Astrocyte (in vitro differentiated cells and primary cell): ENCODE data around the gene PPM1L. TPM values are rescaled to one million over a fixed set of nuclear protein-coding genes. Genes with fewer than 3 reads are reported as not detected.
"Not testable (repeated sequence)": the region's sequence is repeated elsewhere in the genome, so short reads cannot be mapped to it uniquely, and the experiment has no call there.

Source experiments
- DNase-seq: peaks from one replicate; pipeline ENCODE4 v3.0.0-alpha.2; 2010; ENCODE audit warnings: low read depth
- FAIRE-seq: peaks from 2 replicates; lab custom pipeline; 2011; peaks lifted over from hg19 to GRCh38; lab: Jason Lieb, UNC
- H2AFZ ChIP-seq: 2 replicates; pipeline ENCODE4 v1.6.0; 2012; ENCODE audit warnings: low read depth, low read length, inconsistent platforms
- H3K27ac ChIP-seq: 2 replicates; pipeline ENCODE4 v1.5.1; 2011; ENCODE audit warnings: low read depth, low read length, inconsistent platforms
- H3K27me3 ChIP-seq: 2 replicates; pipeline ENCODE4 v1.6.0; 2011; ENCODE audit warnings: low read length, inconsistent platforms; ENCODE audit not compliant: insufficient read depth
- H3K36me3 ChIP-seq: 2 replicates; pipeline ENCODE4 v1.5.1; 2011; ENCODE audit warnings: low read length, inconsistent platforms; ENCODE audit not compliant: insufficient read depth
- H3K4me1 ChIP-seq: 2 replicates; pipeline ENCODE4 v1.5.1; 2011; ENCODE audit warnings: low read length, inconsistent platforms; ENCODE audit not compliant: insufficient read depth
- H3K4me2 ChIP-seq: 2 replicates; pipeline ENCODE4 v1.6.0; 2012; ENCODE audit warnings: low read length, inconsistent platforms
- H3K4me3 ChIP-seq: 2 replicates; pipeline ENCODE4 v1.5.1; 2011; ENCODE audit warnings: low read depth, mild to moderate bottlenecking, low read length, inconsistent platforms; ENCODE audit not compliant: insufficient read depth
- H3K79me2 ChIP-seq: 2 replicates; pipeline ENCODE4 v1.6.0; 2012; ENCODE audit warnings: mild to moderate bottlenecking, low read length, inconsistent platforms; ENCODE audit not compliant: insufficient read depth
- H3K9ac ChIP-seq: 2 replicates; pipeline ENCODE4 v1.6.0; 2012; ENCODE audit warnings: mild to moderate bottlenecking, low read length, inconsistent platforms
- H3K9me3 ChIP-seq: 2 replicates; pipeline ENCODE4 v1.5.1; 2012; ENCODE audit warnings: low read depth, mild to moderate bottlenecking, low read length, inconsistent platforms; ENCODE audit not compliant: insufficient read depth
- H4K20me1 ChIP-seq: 2 replicates; pipeline ENCODE4 v1.6.0; 2012; ENCODE audit warnings: low read length, inconsistent platforms; ENCODE audit not compliant: insufficient read depth
- H3K27ac Mint-ChIP-seq: one replicate; pipeline ENCODE4 v1.8.0; 2021; ENCODE audit warnings: mild to moderate bottlenecking, mixed read lengths; ENCODE audit not compliant: unreplicated experiment
- H3K27me3 Mint-ChIP-seq: one replicate; pipeline ENCODE4 v1.8.0; 2021; ENCODE audit warnings: low read depth, mixed read lengths; ENCODE audit not compliant: unreplicated experiment
- H3K36me3 Mint-ChIP-seq: one replicate; pipeline ENCODE4 v1.8.0; 2021; ENCODE audit warnings: low read depth, mixed read lengths; ENCODE audit not compliant: unreplicated experiment
- H3K4me1 Mint-ChIP-seq: one replicate; pipeline ENCODE4 v1.8.0; 2021; ENCODE audit warnings: low read depth, mixed read lengths; ENCODE audit not compliant: unreplicated experiment
- H3K4me3 Mint-ChIP-seq: one replicate; pipeline ENCODE4 v1.8.0; 2021; ENCODE audit warnings: mild to moderate bottlenecking, moderate library complexity, mixed read lengths; ENCODE audit not compliant: unreplicated experiment
- H3K9me3 Mint-ChIP-seq: one replicate; pipeline ENCODE4 v1.8.0; 2021; ENCODE audit warnings: mild to moderate bottlenecking, mixed read lengths; ENCODE audit not compliant: unreplicated experiment
- EZH2 ChIP-seq: IDR thresholded peaks from 2 replicates; pipeline ENCODE4 v1.6.1; 2012; ENCODE audit warnings: mild to moderate bottlenecking, low read length, inconsistent platforms; ENCODE audit not compliant: insufficient read depth
- total RNA-seq: library from RNA; stranded (reverse); gene quantifications from 2 replicates; pipeline ENCODE4 v1.2.1, GENCODE V29; 2021
- TF ChIP-seq, protein P1 (sequence below): IDR thresholded peaks from 2 replicates; pipeline ENCODE4 v1.5.1; 2011; ENCODE audit warnings: low read depth, mild to moderate bottlenecking, inconsistent platforms, low read length, moderate library complexity; ENCODE audit not compliant: insufficient read depth

PPM1L gene
- total RNA-seq, 1 donor from 2014 or later, result 6.3 TPM

DNA sequence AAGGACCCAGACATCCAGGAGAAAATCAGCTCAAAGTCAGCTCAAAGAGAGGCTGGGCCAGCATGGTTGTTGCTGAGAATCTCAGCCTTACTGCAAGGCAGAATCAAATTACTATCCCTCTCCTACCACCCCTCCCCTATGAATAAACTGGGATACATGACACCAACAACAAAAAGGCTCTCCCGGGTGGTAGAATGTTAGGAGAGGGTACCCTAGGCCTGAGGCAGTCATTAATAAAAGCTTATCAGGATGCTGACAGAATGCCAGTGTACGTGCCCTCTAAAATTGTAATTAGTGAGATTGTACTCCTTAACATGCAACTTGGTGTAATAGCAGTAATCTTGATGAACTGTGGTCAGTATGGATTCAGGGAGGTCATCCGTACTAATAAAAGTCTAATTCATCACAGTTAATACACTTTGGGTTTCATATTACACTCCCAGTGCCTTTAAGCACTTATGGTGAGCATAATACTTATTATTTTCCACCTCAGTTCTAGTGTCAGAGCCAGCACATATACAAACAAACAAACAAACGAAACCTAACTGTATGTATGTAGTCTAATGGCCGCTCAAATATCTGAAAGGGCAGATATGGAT lies 272.6 kb downstream of the PPM1L start:
- Histone ChIP-seq H3K4me1 (no peaks in the 10 kb centered on the region), H3K79me2 (no peaks in the 10 kb centered on the region), H3K9ac (no peak overlapping the region), H3K4me2 (no peak overlapping the region), H3K27ac (no peak overlapping the region), H3K4me3 (no peak overlapping the region), H3K9me3 (peaks cover under 1% of the 10 kb centered on the region), H2AFZ (no peak overlapping the region), H4K20me1 (no peaks in the 10 kb centered on the region), H3K36me3 (no peaks in the 10 kb centered on the region), H3K27me3 (no peaks in the 10 kb centered on the region)
- Mint-ChIP-seq H3K36me3 (peaks cover 2% of the 10 kb centered on the region), H3K9me3 (peaks cover 14% of the 10 kb centered on the region), H3K4me1 (no peaks in the 10 kb centered on the region), H3K27ac (no peak overlapping the region), H3K4me3 (no peak overlapping the region), H3K27me3 (no peaks in the 10 kb centered on the region)
- TF ChIP-seq, protein P1, sequence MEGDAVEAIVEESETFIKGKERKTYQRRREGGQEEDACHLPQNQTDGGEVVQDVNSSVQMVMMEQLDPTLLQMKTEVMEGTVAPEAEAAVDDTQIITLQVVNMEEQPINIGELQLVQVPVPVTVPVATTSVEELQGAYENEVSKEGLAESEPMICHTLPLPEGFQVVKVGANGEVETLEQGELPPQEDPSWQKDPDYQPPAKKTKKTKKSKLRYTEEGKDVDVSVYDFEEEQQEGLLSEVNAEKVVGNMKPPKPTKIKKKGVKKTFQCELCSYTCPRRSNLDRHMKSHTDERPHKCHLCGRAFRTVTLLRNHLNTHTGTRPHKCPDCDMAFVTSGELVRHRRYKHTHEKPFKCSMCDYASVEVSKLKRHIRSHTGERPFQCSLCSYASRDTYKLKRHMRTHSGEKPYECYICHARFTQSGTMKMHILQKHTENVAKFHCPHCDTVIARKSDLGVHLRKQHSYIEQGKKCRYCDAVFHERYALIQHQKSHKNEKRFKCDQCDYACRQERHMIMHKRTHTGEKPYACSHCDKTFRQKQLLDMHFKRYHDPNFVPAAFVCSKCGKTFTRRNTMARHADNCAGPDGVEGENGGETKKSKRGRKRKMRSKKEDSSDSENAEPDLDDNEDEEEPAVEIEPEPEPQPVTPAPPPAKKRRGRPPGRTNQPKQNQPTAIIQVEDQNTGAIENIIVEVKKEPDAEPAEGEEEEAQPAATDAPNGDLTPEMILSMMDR, result no peak
- TF ChIP-seq EZH2, result no peak
- no peak for FAIRE-seq
- DNase-seq, result peak; percentile 24

DNA sequence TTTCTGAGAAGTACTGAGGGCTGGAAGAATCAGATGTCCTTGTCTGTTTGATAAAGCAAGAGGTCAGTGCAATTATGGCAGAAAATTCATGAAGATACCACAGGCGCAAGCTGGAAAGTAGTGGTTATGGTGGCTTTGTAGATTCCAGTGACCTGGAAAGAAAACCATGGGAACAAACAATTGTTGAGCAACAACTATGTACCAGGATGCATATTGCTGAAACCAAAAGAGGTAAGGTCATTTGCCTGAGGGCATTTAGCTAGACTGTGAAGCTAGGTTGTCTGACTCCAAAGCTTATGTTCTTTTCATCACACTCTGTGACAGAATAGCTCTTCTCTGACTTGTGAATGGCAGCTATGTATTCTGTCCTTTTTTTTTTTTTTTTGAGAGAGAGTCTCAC lies 275.1 kb downstream of the PPM1L start:
- FAIRE-seq (no peak), DNase-seq (no peak)
- Mint-ChIP-seq H3K36me3 (peaks cover 4% of the 10 kb centered on the region), H3K4me1 (peaks cover 9% of the 10 kb centered on the region), H3K9me3 (peaks cover 13% of the 10 kb centered on the region), H3K4me3 (no peak overlapping the region), H3K27me3 (no peaks in the 10 kb centered on the region), H3K27ac (no peak overlapping the region)
- H3K36me3 ChIP-seq, result no peaks in the 10 kb centered on the region
- H3K4me3 ChIP-seq, result no peak overlapping the region
- no peak overlapping the region for H3K27ac ChIP-seq
- TF ChIP-seq, protein P1, result no peak
- no peak for TF ChIP-seq EZH2
- H3K9ac ChIP-seq, result no peak overlapping the region
- H3K9me3 ChIP-seq, result no peaks in the 10 kb centered on the region
- H4K20me1 ChIP-seq, result no peaks in the 10 kb centered on the region
- H3K4me1 ChIP-seq, result peaks cover 4% of the 10 kb centered on the region
- no peaks in the 10 kb centered on the region for H3K27me3 ChIP-seq
- H3K79me2 ChIP-seq, result no peaks in the 10 kb centered on the region
- H2AFZ ChIP-seq, result no peak overlapping the region
- no peak overlapping the region for H3K4me2 ChIP-seq

DNA sequence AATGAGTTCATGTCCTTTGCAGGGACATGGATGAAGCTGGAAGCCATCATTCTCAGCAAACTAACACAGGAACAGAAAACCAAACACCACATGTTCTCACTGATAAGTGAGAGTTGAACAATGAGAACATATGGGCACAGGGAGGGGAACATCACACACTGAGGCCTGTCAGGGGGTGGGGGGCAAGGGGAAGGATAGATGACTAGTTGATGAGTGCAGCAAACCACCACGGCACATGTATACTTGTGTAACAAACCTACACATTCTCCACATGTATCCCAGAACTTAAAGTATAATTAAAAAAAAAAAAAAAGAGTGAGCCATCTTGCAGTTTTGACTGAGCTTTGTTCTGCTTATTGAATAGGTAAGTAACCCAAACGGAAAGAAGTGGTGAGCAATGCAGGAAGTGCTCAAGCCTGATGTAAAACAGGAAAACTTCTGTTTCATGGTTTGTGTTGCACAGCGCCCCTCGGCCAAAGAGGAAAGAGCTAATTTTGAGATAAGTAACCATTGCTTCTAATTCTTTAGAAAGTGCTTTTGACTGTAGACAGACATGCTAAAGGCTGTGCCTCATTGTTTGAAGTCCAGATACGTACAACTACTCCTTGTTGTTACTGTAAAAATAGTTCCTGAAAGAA lies 279.0 kb downstream of the PPM1L start:
- H3K9me3 ChIP-seq, H3K27me3 Mint-ChIP-seq, H3K27ac Mint-ChIP-seq, H3K36me3 ChIP-seq, H3K36me3 Mint-ChIP-seq, H3K4me1 ChIP-seq, H3K27me3 ChIP-seq, H3K4me3 ChIP-seq, FAIRE-seq, H3K79me2 ChIP-seq, H3K4me3 Mint-ChIP-seq, H4K20me1 ChIP-seq: not testable (repeated sequence)
- H3K4me2 ChIP-seq, result peak overlapping the region; percentile 64
- Mint-ChIP-seq H3K9me3 (peaks cover 10% of the 10 kb centered on the region), H3K4me1 (peaks cover 11% of the 10 kb centered on the region)
- H3K9ac ChIP-seq, result peak overlapping the region; percentile 57
- peak overlapping the region; percentile 51 for H2AFZ ChIP-seq
- peak overlapping the region; percentile 81 for H3K27ac ChIP-seq
- peak; percentile 52 for DNase-seq
